Activated CD4-positive, alpha-beta memory T cell treated with anti-CD3 and anti-CD28 coated beads for 36 hours (primary cell): ENCODE measurements around the gene NKAPL. TPM values are rescaled to one million over a fixed set of nuclear protein-coding genes. Genes with fewer than 3 reads are reported as not detected.
A peak's percentile ranks its signal among the peaks of the same experiment; 100 is the strongest.

Source experiments
- CTCF ChIA-PET: fragments of 350-600 bp; sonication (Branson Sonifier 250); formaldehyde crosslinking; loops from one replicate; lab custom pipeline; 2021; ENCODE audit warnings: antibody characterized with exemption, inconsistent platforms; lab: Charles Lee
- POLR2A ChIA-PET: fragments of 350-600 bp; sonication (Branson Sonifier 250); formaldehyde crosslinking; loops from one replicate; lab custom pipeline; 2021; ENCODE audit warnings: antibody characterized with exemption; lab: Charles Lee
- DNase-seq: peaks from one replicate; pipeline ENCODE4 v3.0.0-alpha.2; 2020
- H3K27ac Mint-ChIP-seq: one replicate; pipeline ENCODE4 v1.8.0; 2021; ENCODE audit warnings: mixed read lengths
- H3K27me3 Mint-ChIP-seq: one replicate; pipeline ENCODE4 v1.8.0; 2021; ENCODE audit warnings: mixed read lengths
- H3K36me3 Mint-ChIP-seq: one replicate; pipeline ENCODE4 v1.8.0; 2021; ENCODE audit warnings: mixed read lengths
- H3K4me1 Mint-ChIP-seq: one replicate; pipeline ENCODE4 v1.8.0; 2021; ENCODE audit warnings: low read depth, mixed read lengths
- H3K4me3 Mint-ChIP-seq: one replicate; pipeline ENCODE4 v1.8.0; 2021; ENCODE audit warnings: mild to moderate bottlenecking, mixed read lengths
- H3K9me3 Mint-ChIP-seq: one replicate; pipeline ENCODE4 v1.8.0; 2021; ENCODE audit warnings: mixed read lengths
- intact Hi-C: fragments of 100-400 bp; cut with micrococcal nuclease; formaldehyde crosslinking; loops from one replicate; pipeline ENCODE4 v1.15.1; 2023
- total RNA-seq, 2 experiments: library from RNA; stranded (reverse); gene quantifications; one replicate each; pipeline ENCODE4 v1.2.3, GENCODE V29; 2021

NKAPL gene
- not detected for total RNA-seq

GRCh38 chr6:28258877-28259777, at the start of gene NKAPL:
TSS of gene NKAPL (plus strand) at chr6:28259297. CDS start at chr6:28259372, 75 bp downstream.
- H3K27ac Mint-ChIP-seq, result peak within 1 kb of the TSS; percentile 36
- H3K4me3 Mint-ChIP-seq, result peak within 1 kb of the TSS; percentile 2
- intact Hi-C loops, result no loop called here
- peaks cover 7% of the 10 kb centered on the region for H3K4me1 Mint-ChIP-seq
- peaks cover 4% of the 10 kb centered on the region for H3K27me3 Mint-ChIP-seq
- peaks cover 7% of the 10 kb centered on the region for H3K36me3 Mint-ChIP-seq
- ChIA-PET CTCF (no interaction called here), POLR2A (no interaction called here)
- DNase-seq, result peak; percentile 70
- H3K9me3 Mint-ChIP-seq, result no peaks in the 10 kb centered on the region

GRCh38 chr6:28209753-28210535, 49.2 kb upstream of the NKAPL start:
- H3K27ac Mint-ChIP-seq, result no peak overlapping the region
- no peak overlapping the region for H3K4me3 Mint-ChIP-seq
- peaks cover 76% of the 10 kb centered on the region for H3K27me3 Mint-ChIP-seq
- peaks cover 25% of the 10 kb centered on the region for H3K4me1 Mint-ChIP-seq
- DNase-seq, result no peak
- no peaks in the 10 kb centered on the region for H3K36me3 Mint-ChIP-seq
- ChIA-PET CTCF (interaction anchor here (1.1 to 1.8 kb wide), 3 partner anchors 9 to 146 kb away, joined by 3 to 5 read pairs (median 3); no protein-coding TSS in a partner anchor), POLR2A (no interaction called here)
- no peaks in the 10 kb centered on the region for H3K9me3 Mint-ChIP-seq
- intact Hi-C loops, result loop anchor here (5.0 to 10.0 kb wide), 5 partner anchors 48 to 315 kb away; partner anchors contain the start of genes ZSCAN26 and ZSCAN31

GRCh38 chr6:28211840-28212509, 47.1 kb upstream of the NKAPL start:
- CTCF ChIA-PET, result interaction anchor here (0.7 to 1.1 kb wide), 2 partner anchors 8 to 61 kb away, joined by 3 read pairs; no protein-coding TSS in a partner anchor
- peaks cover 25% of the 10 kb centered on the region for H3K4me1 Mint-ChIP-seq
- peak; percentile 31 for DNase-seq
- H3K36me3 Mint-ChIP-seq, result no peaks in the 10 kb centered on the region
- H3K4me3 Mint-ChIP-seq, result peak overlapping the region; percentile 75
- no peaks in the 10 kb centered on the region for H3K9me3 Mint-ChIP-seq
- POLR2A ChIA-PET, result no interaction called here
- H3K27me3 Mint-ChIP-seq, result peaks cover 71% of the 10 kb centered on the region
- H3K27ac Mint-ChIP-seq, result no peak overlapping the region
- intact Hi-C loops, result loop anchor here (2.0 to 10.0 kb wide), 4 partner anchors 55 to 317 kb away; partner anchors contain the start of gene ZSCAN26

- H3K27ac Mint-ChIP-seq, result peak overlapping the region; percentile 59
- no peaks in the 10 kb centered on the region for H3K9me3 Mint-ChIP-seq
- DNase-seq, result peak; percentile 80
- H3K4me1 Mint-ChIP-seq, result peaks cover 19% of the 10 kb centered on the region
- ChIA-PET POLR2A (no interaction called here), CTCF (no interaction called here)
- peaks cover 67% of the 10 kb centered on the region for H3K27me3 Mint-ChIP-seq
- peak overlapping the region; percentile 75 for H3K4me3 Mint-ChIP-seq
- no peaks in the 10 kb centered on the region for H3K36me3 Mint-ChIP-seq
- intact Hi-C loops, result loop anchor here (2.0 to 10.0 kb wide), 4 partner anchors 55 to 318 kb away; partner anchors contain the start of gene ZSCAN26
These were observed 46.4 kb upstream of the NKAPL start for GRCh38 chr6:28212510-28213212.

- Mint-ChIP-seq H3K36me3 (no peaks in the 10 kb centered on the region), H3K27me3 (peaks cover 68% of the 10 kb centered on the region), H3K4me1 (peaks cover 16% of the 10 kb centered on the region), H3K27ac (no peak overlapping the region), H3K9me3 (no peaks in the 10 kb centered on the region), H3K4me3 (no peak overlapping the region)
- intact Hi-C loops, result loop anchor here (2.0 to 10.0 kb wide), 4 partner anchors 54 to 318 kb away; partner anchors contain the start of gene ZSCAN26
- POLR2A ChIA-PET, result no interaction called here
- CTCF ChIA-PET, result interaction anchor here (0.6 kb wide), 1 partner anchor 60 kb away, joined by 3 read pairs; no protein-coding TSS in a partner anchor
- no peak for DNase-seq
These were observed 45.9 kb upstream of the NKAPL start for GRCh38 chr6:28213213-28213523.

GRCh38 chr6:28215425-28215824, 43.7 kb upstream of the NKAPL start:
- Mint-ChIP-seq H3K9me3 (no peaks in the 10 kb centered on the region), H3K4me1 (peaks cover 18% of the 10 kb centered on the region), H3K4me3 (no peak overlapping the region), H3K36me3 (no peaks in the 10 kb centered on the region), H3K27me3 (peaks cover 71% of the 10 kb centered on the region), H3K27ac (no peak overlapping the region)
- ChIA-PET CTCF (no interaction called here), POLR2A (no interaction called here)
- DNase-seq, result no peak
- intact Hi-C loops, result loop anchor here (10.0 kb wide), 1 partner anchor 321 kb away; a partner anchor contains a TSS

GRCh38 chr6:28217890-28218289, 41.2 kb upstream of the NKAPL start:
- intact Hi-C loops, result loop anchor here (10.0 kb wide), 1 partner anchor 323 kb away; a partner anchor contains a TSS
- peak overlapping the region; percentile 72 for H3K4me3 Mint-ChIP-seq
- no peaks in the 10 kb centered on the region for H3K36me3 Mint-ChIP-seq
- no peak for DNase-seq
- H3K9me3 Mint-ChIP-seq, result no peaks in the 10 kb centered on the region
- H3K27me3 Mint-ChIP-seq, result peaks cover 69% of the 10 kb centered on the region
- ChIA-PET POLR2A (no interaction called here), CTCF (interaction anchor here (0.8 to 1.6 kb wide), 3 partner anchors 7 to 138 kb away, joined by 3 to 8 read pairs (median 3); no protein-coding TSS in a partner anchor)
- H3K4me1 Mint-ChIP-seq, result peaks cover 7% of the 10 kb centered on the region
- H3K27ac Mint-ChIP-seq, result no peak overlapping the region

GRCh38 chr6:28218312-28219248, 40.5 kb upstream of the NKAPL start:
- peaks cover 4% of the 10 kb centered on the region for H3K4me1 Mint-ChIP-seq
- H3K27ac Mint-ChIP-seq, result no peak overlapping the region
- ChIA-PET POLR2A (interaction anchor here (0.6 kb wide), 1 partner anchor 94 kb away, joined by 3 read pairs; the partner anchor contains the start of gene ZSCAN16), CTCF (interaction anchor here (0.6 to 1.6 kb wide), 4 partner anchors 8 to 137 kb away, joined by 3 to 8 read pairs (median 3); partner anchors contain the start of gene ZSCAN26)
- H3K27me3 Mint-ChIP-seq, result peaks cover 70% of the 10 kb centered on the region
- no peaks in the 10 kb centered on the region for H3K36me3 Mint-ChIP-seq
- DNase-seq, result peak; percentile 53
- intact Hi-C loops, result loop anchor here (10.0 kb wide), 1 partner anchor 324 kb away; a partner anchor contains a TSS
- peak overlapping the region; percentile 72 for H3K4me3 Mint-ChIP-seq
- no peaks in the 10 kb centered on the region for H3K9me3 Mint-ChIP-seq

- Mint-ChIP-seq H3K27me3 (peaks cover 63% of the 10 kb centered on the region), H3K9me3 (no peaks in the 10 kb centered on the region), H3K4me3 (no peak overlapping the region), H3K36me3 (no peaks in the 10 kb centered on the region), H3K4me1 (peaks cover 9% of the 10 kb centered on the region), H3K27ac (no peak overlapping the region)
- ChIA-PET POLR2A (no interaction called here), CTCF (interaction anchor here (0.6 kb wide), 1 partner anchor 9 kb away, joined by 3 read pairs; no protein-coding TSS in a partner anchor)
- DNase-seq, result no peak
- intact Hi-C loops, result no loop called here
These were observed 38.6 kb upstream of the NKAPL start for GRCh38 chr6:28220257-28221133.
